ENCODE data around the gene SMG9. TPM values are rescaled to one million over a fixed set of nuclear protein-coding genes. Genes with fewer than 3 reads are reported as not detected.
A peak's percentile ranks its signal among the peaks of the same experiment; 100 is the strongest.

The SMG9 gene
- 20.9 and 21.8 TPM in 2 replicates for total RNA-seq (2014; rRNA removed; shearing (Covaris generic))
- 35.9 and 46.5 TPM in 2 replicates for polyA plus RNA-seq (2014; cell fraction: nucleus; rRNA removed)

DNA sequence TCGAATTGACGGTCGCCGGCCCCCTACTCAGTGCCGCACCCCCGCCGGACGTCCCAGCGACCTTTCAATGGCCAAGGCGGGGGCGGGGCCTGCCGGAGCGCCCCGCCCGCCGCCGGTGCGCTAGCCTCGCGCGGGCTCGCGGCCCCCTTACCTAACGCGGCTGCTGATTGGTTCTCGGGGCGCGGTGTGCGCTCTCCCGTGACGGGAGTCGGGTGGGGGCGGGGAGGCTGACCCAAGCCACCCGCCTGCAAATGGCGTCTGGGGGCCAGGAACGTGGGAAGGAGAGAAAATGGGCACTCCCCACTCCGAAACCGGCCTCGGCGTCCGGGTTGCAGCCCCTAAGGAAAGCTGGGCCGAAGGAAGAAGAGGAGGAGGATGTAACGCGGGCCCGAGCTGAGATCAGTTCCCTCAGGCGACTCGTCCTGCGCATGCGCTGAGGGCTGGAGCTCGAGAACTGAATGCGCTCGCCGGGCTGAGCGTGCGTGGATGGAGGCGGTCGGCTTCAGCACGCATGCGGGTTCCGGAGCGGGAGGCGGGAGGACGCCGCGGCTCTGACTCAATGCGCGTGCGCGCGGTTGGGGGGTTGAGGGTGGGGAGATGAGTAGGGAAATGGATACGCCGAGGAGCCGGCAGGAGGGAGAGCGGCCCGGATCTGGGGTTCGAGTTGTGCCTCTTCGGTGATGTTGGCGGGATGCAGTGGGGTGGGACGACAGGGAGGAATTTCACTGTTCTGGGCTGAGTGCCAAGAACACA, at the start of gene SMG9:
Gene SMG9 (minus strand): TSS at position 460 of the 753 bp plus-strand sequence. CDS start 4,221 bp downstream, outside the sequence.
- peak; percentile 96 for DNase-seq (ENCODE audit: extremely low read depth, low read depth)

DNA sequence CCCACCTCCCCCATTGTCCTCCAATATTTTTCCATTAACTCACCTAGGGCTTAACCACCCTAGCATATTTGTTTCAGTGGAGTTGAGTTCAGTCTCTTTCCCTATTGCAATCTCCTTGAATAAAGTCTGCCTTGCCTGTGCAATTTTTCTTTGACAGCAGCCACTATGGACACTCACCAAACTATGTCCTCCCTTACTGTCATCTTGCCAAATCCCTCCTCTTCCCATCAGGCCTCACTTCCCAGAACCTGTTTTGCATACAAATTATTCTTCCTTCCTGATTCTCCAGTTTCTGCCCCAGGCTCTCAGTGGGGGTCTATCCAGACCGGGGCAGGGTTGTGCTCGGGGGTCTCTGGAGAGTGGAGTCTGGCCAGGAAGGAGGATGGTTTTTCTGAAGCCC, 49.7 kb upstream of the SMG9 start:
- DNase-seq (ENCODE audit: extremely low read depth, low read depth): no peak

DNA sequence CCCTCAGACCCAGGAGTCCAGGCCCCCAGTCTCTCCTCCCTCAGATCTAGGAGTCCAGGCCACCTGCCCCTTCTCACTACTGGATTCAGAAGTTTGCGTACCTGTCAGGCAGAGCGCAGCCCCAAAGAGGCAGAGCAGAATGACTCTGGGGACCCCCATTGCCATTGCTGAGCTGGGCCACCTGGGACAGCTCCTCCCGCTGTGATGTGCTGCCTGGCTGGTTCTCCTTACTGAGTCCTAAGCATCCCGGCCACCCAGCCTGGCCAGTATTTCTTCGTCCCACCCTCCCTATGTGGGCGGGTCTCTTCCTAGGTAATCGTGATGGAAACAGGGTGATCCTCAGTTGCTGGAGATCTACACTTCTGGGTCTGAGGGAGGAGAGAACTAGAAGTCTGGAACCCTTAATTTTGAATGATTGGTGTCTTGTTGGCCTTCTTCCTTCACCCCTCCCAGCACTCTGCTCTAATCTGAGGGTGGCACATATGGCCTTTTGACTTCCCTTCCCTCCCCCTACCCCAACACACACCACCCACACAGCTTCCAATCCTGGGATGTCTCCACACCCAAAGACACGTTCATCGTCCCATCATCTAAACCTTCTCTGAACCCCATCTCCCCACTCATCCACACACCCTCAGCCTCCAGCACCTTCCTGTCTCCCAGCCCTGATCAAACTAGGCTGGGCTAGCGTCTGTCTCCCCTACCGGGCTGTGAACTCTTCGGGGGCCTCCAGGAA, 47.6 kb upstream of the SMG9 start, which contains the start of gene LYPD5:
Gene LYPD5 (minus strand): TSS at position 232 of the 736 bp plus-strand sequence. CDS start 67 bp downstream, at position 165.
- no peak for DNase-seq (ENCODE audit: extremely low read depth, low read depth)

DNA sequence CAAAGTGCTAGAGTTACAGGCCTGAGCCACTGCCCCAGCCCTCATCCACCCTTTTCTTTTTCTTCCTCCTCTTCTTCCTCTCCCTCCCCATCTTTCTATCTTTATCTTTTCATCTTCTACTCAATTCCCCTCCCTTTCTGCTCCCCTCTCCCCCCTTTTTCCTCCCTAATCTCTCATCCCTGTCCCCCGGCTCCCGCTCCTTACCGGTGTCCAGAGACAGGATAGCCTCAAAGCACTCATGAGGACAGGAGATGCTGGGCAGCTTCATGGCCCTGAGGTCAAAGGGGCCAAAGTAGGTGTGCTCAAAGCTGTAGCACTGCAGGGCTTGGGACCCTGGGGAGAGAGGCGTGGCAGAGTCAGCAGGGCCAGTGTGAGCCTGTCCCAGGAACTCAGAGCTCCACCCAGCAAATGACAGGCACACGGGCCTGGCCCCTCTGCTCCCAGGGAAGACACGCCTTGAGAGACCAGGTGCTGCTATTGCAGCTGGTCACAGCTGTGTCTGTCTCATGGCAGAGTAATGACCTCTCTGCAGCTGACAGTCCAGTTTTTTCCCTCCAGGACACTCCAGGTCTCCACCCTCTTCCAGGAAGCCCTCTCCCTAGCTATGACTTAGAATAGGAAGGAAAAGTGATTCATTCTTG, 44.9 kb upstream of the SMG9 start:
- DNase-seq (ENCODE audit: extremely low read depth, low read depth): no peak

DNA sequence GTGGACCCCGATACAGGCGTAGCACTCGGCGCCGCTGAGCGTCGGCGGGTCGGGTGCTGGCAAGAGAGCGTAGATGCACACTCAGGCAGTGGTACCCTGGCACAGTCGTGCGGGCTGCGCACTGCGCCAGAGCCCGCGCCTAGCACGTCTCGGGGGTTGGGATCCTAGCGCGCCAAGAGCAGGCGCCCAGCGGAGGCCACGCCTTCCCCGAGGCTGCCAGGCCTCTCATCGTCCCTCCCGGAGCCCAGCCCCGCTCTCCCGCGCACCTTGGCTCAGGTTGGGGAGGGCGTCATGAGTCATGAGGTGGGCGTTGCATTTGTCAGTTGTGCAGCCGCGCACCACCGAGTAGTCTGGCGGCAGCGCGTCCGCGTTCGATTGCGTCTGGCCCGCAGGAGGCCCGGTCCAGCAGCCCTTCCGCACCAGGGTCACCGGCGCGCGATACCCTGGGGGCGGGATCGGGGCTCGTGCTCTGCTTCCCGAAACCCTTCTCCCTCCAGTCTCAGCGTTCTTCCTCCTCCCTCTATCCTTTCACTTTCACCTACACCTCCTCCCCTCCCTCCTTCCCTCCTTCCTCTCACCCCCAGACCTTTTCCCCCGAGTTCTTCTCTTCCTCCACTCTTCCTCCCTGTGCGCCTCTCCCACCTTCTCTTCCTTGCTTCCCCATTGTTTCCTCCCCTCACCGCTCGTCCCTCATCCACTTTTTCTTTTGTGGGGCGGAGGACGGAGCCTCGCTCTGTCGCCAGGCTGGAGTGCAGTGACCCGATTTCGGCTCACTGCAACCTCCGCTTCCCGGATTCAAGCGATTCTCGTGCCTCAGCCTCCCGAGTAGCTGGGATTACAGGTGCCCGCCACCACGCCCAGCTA, 44.0 kb upstream of the SMG9 start:
- no peak for DNase-seq (ENCODE audit: extremely low read depth, low read depth)

GRCh38 chr19:43798026-43798545, 43.3 kb upstream of the SMG9 start:
- no peak for DNase-seq (ENCODE audit: extremely low read depth, low read depth)

- DNase-seq (ENCODE audit: extremely low read depth, low read depth): no peak
Measured at GRCh38 chr19:43797556-43797955, 42.8 kb upstream of the SMG9 start.

DNA sequence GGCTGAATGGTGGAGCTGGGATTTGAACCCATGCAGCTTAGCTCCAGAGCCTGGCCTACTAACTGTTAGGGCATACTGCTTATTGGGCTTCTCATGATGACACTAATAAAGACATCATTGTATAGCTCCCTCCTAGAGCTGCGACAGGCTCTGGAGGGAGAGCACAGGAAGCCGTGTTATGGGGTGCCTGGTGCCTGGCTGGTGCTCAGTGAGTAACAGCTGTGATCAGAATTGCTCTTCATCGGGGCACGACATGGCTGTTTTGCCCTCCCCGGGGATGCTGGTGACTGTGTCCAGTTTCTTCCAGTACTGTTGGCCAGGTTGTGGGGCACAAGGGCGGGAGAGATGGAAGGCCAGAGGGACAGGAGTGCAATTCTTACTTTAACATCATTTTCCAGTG, 42.4 kb upstream of the SMG9 start:
- no peak for DNase-seq (ENCODE audit: extremely low read depth, low read depth)

- DNase-seq (ENCODE audit: extremely low read depth, low read depth): no peak
Measured at GRCh38 chr19:43790587-43790986, 35.8 kb upstream of the SMG9 start.

GRCh38 chr19:43789029-43789428, 34.3 kb upstream of the SMG9 start:
- DNase-seq (ENCODE audit: extremely low read depth, low read depth): no peak

GRCh38 chr19:43786665-43787064, 31.9 kb upstream of the SMG9 start:
- no peak for DNase-seq (ENCODE audit: extremely low read depth, low read depth)

GRCh38 chr19:43784981-43785808, 30.4 kb upstream of the SMG9 start:
- peak; percentile 77 for DNase-seq (ENCODE audit: extremely low read depth, low read depth)

DNA sequence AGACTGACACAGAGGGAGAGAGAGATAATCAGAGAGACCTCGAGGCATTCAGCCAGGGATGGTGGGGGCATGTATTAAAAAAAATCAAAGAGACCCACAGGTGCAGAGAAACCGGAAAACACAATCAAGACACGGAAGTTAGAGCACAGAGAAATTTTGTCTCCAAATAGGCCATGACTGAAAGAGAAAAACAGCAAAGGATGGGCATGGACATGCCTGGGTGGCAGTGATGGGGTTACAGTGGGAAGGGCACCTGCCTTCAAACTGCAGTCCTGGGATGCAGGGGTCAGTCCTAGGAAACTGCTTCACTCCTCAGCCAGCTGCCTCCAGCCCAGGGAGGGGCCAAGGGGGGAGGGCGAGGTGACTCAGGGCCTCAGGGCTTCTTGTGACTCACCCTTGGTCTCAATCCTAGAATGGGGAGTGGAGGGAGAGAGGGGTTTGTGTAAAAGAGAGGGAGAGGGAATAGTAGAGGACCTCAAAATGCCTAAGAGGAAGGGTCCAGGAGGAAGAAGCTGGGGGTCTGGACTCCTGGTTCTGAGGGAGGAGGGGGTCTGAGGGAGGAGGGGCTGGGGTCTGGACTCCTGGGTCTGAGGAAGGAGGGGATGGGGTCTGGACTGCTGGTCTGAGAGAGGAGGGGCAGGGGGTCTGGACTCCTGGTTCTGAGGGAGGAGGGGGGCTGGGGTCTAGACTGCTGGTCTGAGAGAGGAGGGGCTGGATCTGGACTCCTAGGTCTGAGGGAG, 29.6 kb upstream of the SMG9 start:
- DNase-seq (ENCODE audit: extremely low read depth, low read depth): peak; percentile 73

DNA sequence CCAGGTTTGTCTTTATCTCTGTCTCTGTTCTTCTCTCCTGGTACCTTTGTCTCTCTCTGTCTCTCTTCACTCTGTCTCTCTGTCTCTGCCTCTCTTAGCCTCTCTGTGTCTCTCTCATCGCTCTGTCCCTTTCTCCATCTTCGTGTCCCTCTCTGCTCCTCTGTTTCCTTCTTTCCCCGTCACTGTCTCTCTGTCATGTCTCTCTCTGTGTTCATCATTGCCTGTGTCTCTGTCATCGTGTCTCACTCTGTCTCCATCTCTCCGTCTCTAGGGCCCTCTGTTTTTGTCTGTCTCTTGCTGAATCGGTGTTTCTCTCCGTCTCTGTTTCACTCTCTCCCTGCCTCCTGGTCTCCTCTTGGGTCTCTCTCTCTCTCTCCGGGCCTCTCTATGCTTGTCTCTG, 28.9 kb upstream of the SMG9 start:
- DNase-seq (ENCODE audit: extremely low read depth, low read depth): no peak

DNA sequence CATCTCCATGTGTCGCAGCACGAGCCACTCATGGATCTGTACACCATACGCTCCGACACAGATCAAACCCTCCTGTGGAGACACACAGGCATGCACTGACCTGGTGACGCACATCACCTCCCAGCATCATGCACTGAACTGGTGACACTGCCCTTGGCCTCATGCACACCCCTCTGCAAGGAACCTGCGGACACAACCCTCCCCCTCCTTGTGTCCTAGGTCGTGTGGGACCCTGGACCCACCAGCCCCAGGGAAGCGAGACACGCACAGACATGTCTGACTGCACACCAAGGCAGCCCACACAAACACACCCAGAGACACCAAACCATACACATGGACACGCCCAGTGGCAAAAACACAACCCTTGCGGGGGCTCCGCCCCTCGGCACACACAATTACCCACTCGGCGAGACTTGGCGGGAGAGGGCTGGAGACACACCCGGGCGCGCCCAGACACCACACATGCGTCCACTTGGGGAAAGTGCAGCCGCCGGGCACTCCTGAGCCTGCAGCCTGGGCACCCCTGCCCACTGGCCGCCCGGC, 28.0 kb upstream of the SMG9 start:
- no peak for DNase-seq (ENCODE audit: extremely low read depth, low read depth)

DNA sequence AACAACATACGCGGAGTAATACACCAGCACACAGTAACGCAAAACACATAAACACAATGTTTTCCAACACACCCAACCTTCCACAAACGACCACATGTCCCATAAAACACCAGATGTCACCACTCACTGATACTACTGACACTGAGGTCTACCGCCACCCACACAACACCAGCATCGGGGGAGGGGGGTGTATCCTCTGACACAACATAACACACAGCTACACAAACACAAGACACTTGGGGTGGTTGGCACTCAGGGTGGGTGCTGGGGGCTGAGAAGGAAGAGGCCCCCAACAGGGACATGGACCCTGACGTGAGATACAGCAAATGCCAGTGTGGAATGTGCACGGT, 27.5 kb upstream of the SMG9 start:
- DNase-seq (ENCODE audit: extremely low read depth, low read depth): no peak

- no peak for DNase-seq (ENCODE audit: extremely low read depth, low read depth)
Measured at GRCh38 chr19:43781630-43782310, 27.0 kb upstream of the SMG9 start.
